ENCODE results near the gene REV3L. TPM values are rescaled to one million over a fixed set of nuclear protein-coding genes. Genes with fewer than 3 reads are reported as not detected.
A peak's percentile ranks its signal among the peaks of the same experiment; 100 is the strongest.

REV3L gene
- total and polyA plus RNA-seq, 2 of the 13 experiments (the other 11 are each of a cell fraction or from before 2014, with no cell fraction given): 12.8 to 31.3 TPM

GRCh38 chr6:111338843-111339242, 144.2 kb downstream of the REV3L start (continued):
- TF ChIP-seq, protein P1, sequence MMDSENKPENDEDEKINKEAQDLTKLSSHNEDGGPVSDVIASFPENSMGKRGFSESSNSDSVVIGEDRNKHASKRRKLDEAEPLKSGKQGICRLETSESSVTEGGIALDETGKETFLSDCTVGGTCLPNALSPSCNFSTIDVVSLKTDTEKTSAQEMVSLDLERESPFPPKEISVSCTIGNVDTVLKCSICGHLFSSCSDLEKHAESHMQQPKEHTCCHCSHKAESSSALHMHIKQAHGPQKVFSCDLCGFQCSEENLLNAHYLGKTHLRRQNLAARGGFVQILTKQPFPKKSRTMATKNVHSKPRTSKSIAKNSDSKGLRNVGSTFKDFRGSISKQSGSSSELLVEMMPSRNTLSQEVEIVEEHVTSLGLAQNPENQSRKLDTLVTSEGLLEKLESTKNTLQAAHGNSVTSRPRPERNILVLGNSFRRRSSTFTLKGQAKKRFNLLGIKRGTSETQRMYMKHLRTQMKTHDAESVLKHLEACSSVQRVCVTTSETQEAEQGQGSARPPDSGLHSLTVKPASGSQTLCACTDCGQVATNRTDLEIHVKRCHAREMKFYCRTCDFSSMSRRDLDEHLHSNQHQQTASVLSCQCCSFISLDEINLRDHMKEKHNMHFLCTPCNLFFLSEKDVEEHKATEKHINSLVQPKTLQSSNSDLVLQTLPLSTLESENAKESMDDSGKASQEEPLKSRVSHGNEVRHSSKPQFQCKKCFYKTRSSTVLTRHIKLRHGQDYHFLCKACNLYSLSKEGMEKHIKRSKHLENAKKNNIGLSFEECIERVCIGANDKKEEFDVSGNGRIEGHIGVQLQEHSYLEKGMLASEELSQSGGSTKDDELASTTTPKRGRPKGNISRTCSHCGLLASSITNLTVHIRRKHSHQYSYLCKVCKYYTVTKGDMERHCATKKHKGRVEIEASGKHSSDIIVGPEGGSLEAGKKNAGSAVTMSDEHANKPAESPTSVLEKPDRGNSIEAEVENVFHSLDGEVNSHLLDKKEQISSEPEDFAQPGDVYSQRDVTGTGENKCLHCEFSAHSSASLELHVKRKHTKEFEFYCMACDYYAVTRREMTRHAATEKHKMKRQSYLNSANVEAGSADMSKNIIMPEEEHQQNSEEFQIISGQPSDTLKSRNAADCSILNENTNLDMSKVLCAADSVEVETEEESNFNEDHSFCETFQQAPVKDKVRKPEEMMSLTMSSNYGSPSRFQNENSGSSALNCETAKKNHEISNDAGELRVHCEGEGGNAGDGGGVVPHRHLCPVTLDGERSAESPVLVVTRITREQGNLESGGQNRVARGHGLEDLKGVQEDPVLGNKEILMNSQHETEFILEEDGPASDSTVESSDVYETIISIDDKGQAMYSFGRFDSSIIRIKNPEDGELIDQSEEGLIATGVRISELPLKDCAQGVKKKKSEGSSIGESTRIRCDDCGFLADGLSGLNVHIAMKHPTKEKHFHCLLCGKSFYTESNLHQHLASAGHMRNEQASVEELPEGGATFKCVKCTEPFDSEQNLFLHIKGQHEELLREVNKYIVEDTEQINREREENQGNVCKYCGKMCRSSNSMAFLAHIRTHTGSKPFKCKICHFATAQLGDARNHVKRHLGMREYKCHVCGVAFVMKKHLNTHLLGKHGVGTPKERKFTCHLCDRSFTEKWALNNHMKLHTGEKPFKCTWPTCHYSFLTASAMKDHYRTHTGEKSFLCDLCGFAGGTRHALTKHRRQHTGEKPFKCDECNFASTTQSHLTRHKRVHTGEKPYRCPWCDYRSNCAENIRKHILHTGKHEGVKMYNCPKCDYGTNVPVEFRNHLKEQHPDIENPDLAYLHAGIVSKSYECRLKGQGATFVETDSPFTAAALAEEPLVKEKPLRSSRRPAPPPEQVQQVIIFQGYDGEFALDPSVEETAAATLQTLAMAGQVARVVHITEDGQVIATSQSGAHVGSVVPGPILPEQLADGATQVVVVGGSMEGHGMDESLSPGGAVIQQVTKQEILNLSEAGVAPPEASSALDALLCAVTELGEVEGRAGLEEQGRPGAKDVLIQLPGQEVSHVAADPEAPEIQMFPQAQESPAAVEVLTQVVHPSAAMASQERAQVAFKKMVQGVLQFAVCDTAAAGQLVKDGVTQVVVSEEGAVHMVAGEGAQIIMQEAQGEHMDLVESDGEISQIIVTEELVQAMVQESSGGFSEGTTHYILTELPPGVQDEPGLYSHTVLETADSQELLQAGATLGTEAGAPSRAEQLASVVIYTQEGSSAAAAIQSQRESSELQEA (CRISPR knock-in tag; IDR thresholded peaks at IDR 0.05; ENCODE audit: not compliant biosample characterization): no peak
- no peak for TF ChIP-seq ZNF260 (CRISPR knock-in tag; IDR thresholded peaks at IDR 0.05; ENCODE audit: borderline replicate concordance, low read depth)
- TF ChIP-seq CREB1 (IDR thresholded peaks at IDR 0.05): no peak
- no peak for TF ChIP-seq CREB1 (CRISPR knock-in tag; IDR thresholded peaks at IDR 0.05)

- H2AFZ ChIP-seq (ENCODE audit: low read length): no peak overlapping the region
- BruUV-seq (replicated peaks): no TSS peak
- CTCF ChIA-PET (ENCODE audit: low intra/inter-chr PET ratio, low total read pairs): no interaction called here
- H3K27me3 ChIP-seq (ENCODE audit: control insufficient read depth in 1 of 2, insufficient read depth in 2 of 2, low read length in 2 of 2): no peaks in the 10 kb centered on the region
- no peaks in the 10 kb centered on the region for H3K9me3 ChIP-seq (ENCODE audit: low read length)
- peaks cover 8% of the 10 kb centered on the region for H3K4me1 ChIP-seq (ENCODE audit: insufficient read depth, low read length)
- H3K9ac ChIP-seq (ENCODE audit: insufficient read depth, low read depth, low read length): no peak overlapping the region
- DNase-seq (ENCODE audit: low spot score) (peak; percentile 16), ATAC-seq (peak; percentile 81), FAIRE-seq (no peak)
- POLR2A ChIA-PET: no interaction called here
- in situ Hi-C loops (cut with HindIII; ENCODE audit: extremely low pct_ligation_motif_present, low pct_unique_long_range_greater_than_20kb): no loop called here
- WGBS (ENCODE audit: low lambda C conversion rate): 88% methylated on average over 1 of the region's 1 CpG
- H3K36me3 ChIP-seq (replicated peaks in 1 of 2; ENCODE audit: control insufficient read depth in 1 of 2, insufficient read depth in 2 of 2, low read length in 2 of 2): peaks cover 4 to 14% of the 10 kb centered on the region in 2 experiments; a peak in 4 of 5 replicates
- intact Hi-C loops (cut with micrococcal nuclease; ENCODE audit: unreplicated experiment): no loop called here
- peak overlapping the region; percentile 10 for H3K27ac ChIP-seq (ENCODE audit: extremely low read length, insufficient read depth, low read length)
- H3K4me3 ChIP-seq (replicated peaks in 1 of 3; ENCODE audit: insufficient read depth in 1 of 3, low read depth in 2 of 3, low read length in 3 of 3): no peak overlapping the region
- no peaks in the 10 kb centered on the region for H3K79me2 ChIP-seq (ENCODE audit: insufficient read depth, low read length)
- no peaks in the 10 kb centered on the region for H4K20me1 ChIP-seq (ENCODE audit: insufficient read depth, low read length)
- no peak overlapping the region for H3K4me2 ChIP-seq (ENCODE audit: low read depth, low read length)
- peak; percentile 84 to 88 for TF ChIP-seq MAFK (conservative IDR thresholded peaks at IDR 0.05 in 1 of 2, IDR thresholded peaks at IDR 0.05 in 1 of 2; ENCODE audit: low read length in 2 of 2)
- TF ChIP-seq DNMT3B (CRISPR knock-in tag; conservative IDR thresholded peaks at IDR 0.05): no peak
- peak; percentile 75 for TF ChIP-seq HNF4A (CRISPR knock-in tag; IDR thresholded peaks at IDR 0.05)
- peak; percentile 84 for TF ChIP-seq MAFF (IDR thresholded peaks at IDR 0.05; ENCODE audit: low read depth, low read length)
- no peak for TF ChIP-seq DMTF1 (CRISPR knock-in tag; IDR thresholded peaks at IDR 0.05)
- TF ChIP-seq ZNF264 (CRISPR knock-in tag; IDR thresholded peaks at IDR 0.05): 0 out of 2 replicates have a peak, but pooled peaks have one; percentile 41
- TF ChIP-seq RBM22 (optimal IDR thresholded peaks at IDR 0.05; ENCODE audit: low read length): peak; percentile 31
- 0 out of 2 replicates have a peak, but pooled peaks have one; percentile 65 for TF ChIP-seq ZNF549 (CRISPR knock-in tag; IDR thresholded peaks at IDR 0.05)
- TF ChIP-seq ZNF546 (CRISPR knock-in tag; conservative IDR thresholded peaks at IDR 0.05): no peak
- TF ChIP-seq ZBTB20 (CRISPR knock-in tag; IDR thresholded peaks at IDR 0.05; ENCODE audit: borderline replicate concordance, low read depth): peak; percentile 88; the same call in 1 of the 2 replicates
These were observed 145.2 kb downstream of the REV3L start for GRCh38 chr6:111337829-111338236.

All from HepG2 (cell line).